ENCODE measurements around the gene COL12A1. TPM values are rescaled to one million over a fixed set of nuclear protein-coding genes. Genes with fewer than 3 reads are reported as not detected.

The COL12A1 gene
- total and polyA plus RNA-seq, 2 of the 13 experiments (the other 11 are each of a cell fraction or from before 2014, with no cell fraction given), result 0.02 TPM; not detected in 1

GRCh38 chr6:75204959-75205775, 686 bp downstream of the COL12A1 start:
- no peak for ATAC-seq
- H2AFZ ChIP-seq (ENCODE audit: low read length), result no peak overlapping the region
- no peaks in the 10 kb centered on the region for H3K36me3 ChIP-seq (replicated peaks in 1 of 2; ENCODE audit: control insufficient read depth in 1 of 2, insufficient read depth in 2 of 2, low read length in 2 of 2)
- TF ChIP-seq ZSCAN29 (CRISPR knock-in tag; conservative IDR thresholded peaks at IDR 0.05) (no peak), EZH2 (conservative IDR thresholded peaks at IDR 0.05; ENCODE audit: low read depth, low read length) (0 out of 2 replicates have a peak, but pooled peaks have one; percentile 47), HNRNPLL (IDR thresholded peaks at IDR 0.05; ENCODE audit: low read depth, low read length, poor library complexity, severe bottlenecking) (peak; percentile 17), RARG (CRISPR knock-in tag; IDR thresholded peaks at IDR 0.05; ENCODE audit: low read depth) (no peak)
- peak overlapping the region; percentile 35; the same call in 1 of the 2 replicates for H3K4me2 ChIP-seq (ENCODE audit: low read depth, low read length)
- no peak overlapping the region for H3K9ac ChIP-seq (ENCODE audit: insufficient read depth, low read depth, low read length)
- no peak for FAIRE-seq
- POLR2A ChIA-PET, result no interaction called here
- no peak overlapping the region for H3K27ac ChIP-seq (ENCODE audit: extremely low read length, insufficient read depth, low read length)
- intact Hi-C loops (cut with micrococcal nuclease; ENCODE audit: unreplicated experiment) (loop anchor here (1.0 to 10.0 kb wide), 5 partner anchors 140 to 1350 kb away; no protein-coding TSS in a partner anchor), in situ Hi-C loops (cut with HindIII; ENCODE audit: extremely low pct_ligation_motif_present, low pct_unique_long_range_greater_than_20kb) (loop anchor here (10.0 to 25.0 kb wide), 6 partner anchors 450 to 1468 kb away; no protein-coding TSS in a partner anchor)
- DNase-seq (ENCODE audit: low spot score), result no peak
- H4K20me1 ChIP-seq (ENCODE audit: insufficient read depth, low read length), result no peaks in the 10 kb centered on the region
- peak overlapping the region in 1 of 3 experiments; percentile 32; a peak in 1 of 6 replicates for H3K4me3 ChIP-seq (replicated peaks in 1 of 3; ENCODE audit: insufficient read depth in 1 of 3, low read depth in 2 of 3, low read length in 3 of 3)
- 13% methylated on average over 17 of the region's 47 CpGs for WGBS (ENCODE audit: low lambda C conversion rate)
- no peaks in the 10 kb centered on the region for H3K4me1 ChIP-seq (ENCODE audit: insufficient read depth, low read length)
- H3K79me2 ChIP-seq (ENCODE audit: insufficient read depth, low read length), result no peaks in the 10 kb centered on the region
- peaks cover 6 to 64% of the 10 kb centered on the region in 2 experiments; a peak in 4 of 5 replicates for H3K27me3 ChIP-seq (ENCODE audit: control insufficient read depth in 1 of 2, insufficient read depth in 2 of 2, low read length in 2 of 2)
- no peaks in the 10 kb centered on the region for H3K9me3 ChIP-seq (ENCODE audit: low read length)
- CTCF ChIA-PET (ENCODE audit: low intra/inter-chr PET ratio, low total read pairs), result interaction anchor here (1.1 to 1.9 kb wide), 2 partner anchors 306 to 861 kb away, joined by 4 to 5 read pairs; no protein-coding TSS in a partner anchor
- no TSS peak for BruUV-seq (replicated peaks)

GRCh38 chr6:75204217-75204958, 1.5 kb downstream of the COL12A1 start:
- Histone ChIP-seq H3K4me3 (replicated peaks in 1 of 3; ENCODE audit: insufficient read depth in 1 of 3, low read depth in 2 of 3, low read length in 3 of 3) (no peak overlapping the region), H3K36me3 (replicated peaks in 1 of 2; ENCODE audit: control insufficient read depth in 1 of 2, insufficient read depth in 2 of 2, low read length in 2 of 2) (no peaks in the 10 kb centered on the region), H3K4me1 (ENCODE audit: insufficient read depth, low read length) (no peaks in the 10 kb centered on the region), H3K9ac (ENCODE audit: insufficient read depth, low read depth, low read length) (no peak overlapping the region), H3K9me3 (ENCODE audit: low read length) (no peaks in the 10 kb centered on the region), H3K79me2 (ENCODE audit: insufficient read depth, low read length) (no peaks in the 10 kb centered on the region), H3K27me3 (ENCODE audit: control insufficient read depth in 1 of 2, insufficient read depth in 2 of 2, low read length in 2 of 2) (peaks cover 6 to 64% of the 10 kb centered on the region in 2 experiments; a peak in 4 of 5 replicates), H2AFZ (ENCODE audit: low read length) (no peak overlapping the region), H3K4me2 (ENCODE audit: low read depth, low read length) (no peak overlapping the region), H4K20me1 (ENCODE audit: insufficient read depth, low read length) (no peaks in the 10 kb centered on the region), H3K27ac (ENCODE audit: extremely low read length, insufficient read depth, low read length) (no peak overlapping the region)
- peak; percentile 24; the same call in 2 of the 3 replicates for ATAC-seq
- FAIRE-seq, result peak; percentile 56
- 24% methylated on average over 35 of the region's 35 CpGs for WGBS (ENCODE audit: low lambda C conversion rate)
- BruUV-seq (replicated peaks), result no TSS peak
- intact Hi-C loops (cut with micrococcal nuclease; ENCODE audit: unreplicated experiment), result loop anchor here (1.0 to 10.0 kb wide), 5 partner anchors 139 to 1350 kb away; no protein-coding TSS in a partner anchor
- in situ Hi-C loops (cut with HindIII; ENCODE audit: extremely low pct_ligation_motif_present, low pct_unique_long_range_greater_than_20kb), result loop anchor here (10.0 to 25.0 kb wide), 6 partner anchors 450 to 1467 kb away; no protein-coding TSS in a partner anchor
- ChIA-PET CTCF (ENCODE audit: low intra/inter-chr PET ratio, low total read pairs) (interaction anchor here (1.0 to 1.9 kb wide), 3 partner anchors 305 to 860 kb away, joined by 4 to 5 read pairs (median 4); no protein-coding TSS in a partner anchor), POLR2A (no interaction called here)
- DNase-seq (ENCODE audit: low spot score), result peak; percentile 40
- TF ChIP-seq ZNF12 (CRISPR knock-in tag; IDR thresholded peaks at IDR 0.05) (0 out of 2 replicates have a peak, but pooled peaks have one; percentile 32), ZBTB49 (CRISPR knock-in tag; IDR thresholded peaks at IDR 0.05; ENCODE audit: borderline replicate concordance) (no peak), SMC3 (IDR thresholded peaks at IDR 0.05; ENCODE audit: low read length) (peak; percentile 78), ZNF800 (CRISPR knock-in tag; IDR thresholded peaks at IDR 0.05) (0 out of 2 replicates have a peak, but pooled peaks have one; percentile 42), STAG1 (CRISPR knock-in tag; IDR thresholded peaks at IDR 0.05) (peak; percentile 82)
